GM19099 (cell line): ENCODE data around the gene NFATC3.

Experiments
- POLR2A ChIP-seq: IDR thresholded peaks from 3 replicates; pipeline ENCODE4 v1.6.1; 2011; ENCODE audit warnings: low read depth; ENCODE audit not compliant: insufficient read length; ENCODE audit errors: extremely low read depth

Gene NFATC3

DNA sequence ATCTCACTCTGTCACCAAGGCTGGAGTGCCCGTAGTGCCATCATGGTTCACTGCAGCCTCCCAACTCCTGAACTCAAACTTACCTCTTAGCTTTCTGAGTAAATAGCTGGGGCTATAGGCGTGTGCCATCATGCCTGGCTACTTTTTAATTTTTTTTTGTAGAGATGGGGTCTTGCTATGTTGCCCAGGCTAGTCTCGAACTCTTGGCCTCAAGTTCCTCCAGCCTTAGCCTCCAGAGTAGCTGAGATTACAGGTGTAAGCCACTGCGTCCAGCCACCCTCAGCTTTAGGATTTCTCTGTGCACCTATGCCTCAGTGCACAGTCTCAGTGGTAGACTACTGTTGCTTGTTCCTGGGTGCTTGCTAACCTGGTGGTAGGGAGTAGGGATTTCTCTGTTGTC, 184.6 kb downstream of the NFATC3 start:
- TF ChIP-seq POLR2A, result no peak

DNA sequence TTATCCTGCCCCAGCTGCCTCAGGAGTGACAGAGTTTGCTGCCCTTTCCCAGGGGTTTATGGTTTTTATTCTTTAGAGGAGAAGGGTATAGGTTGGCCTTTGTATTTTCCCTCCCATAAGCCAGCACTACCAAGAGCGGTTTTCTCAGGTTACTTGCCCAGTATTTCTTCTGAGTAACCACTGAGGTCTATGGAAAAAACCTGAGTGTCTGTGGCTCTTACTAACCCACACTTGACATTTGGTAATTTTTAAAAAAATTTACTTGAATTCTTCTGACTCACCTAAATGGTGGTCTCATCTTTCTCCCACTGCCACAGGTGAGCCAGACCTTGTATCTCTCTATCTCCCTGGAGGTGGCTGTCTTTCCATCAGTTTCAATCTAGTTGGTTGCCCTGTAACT, 185.2 kb downstream of the NFATC3 start:
- no peak for TF ChIP-seq POLR2A

DNA sequence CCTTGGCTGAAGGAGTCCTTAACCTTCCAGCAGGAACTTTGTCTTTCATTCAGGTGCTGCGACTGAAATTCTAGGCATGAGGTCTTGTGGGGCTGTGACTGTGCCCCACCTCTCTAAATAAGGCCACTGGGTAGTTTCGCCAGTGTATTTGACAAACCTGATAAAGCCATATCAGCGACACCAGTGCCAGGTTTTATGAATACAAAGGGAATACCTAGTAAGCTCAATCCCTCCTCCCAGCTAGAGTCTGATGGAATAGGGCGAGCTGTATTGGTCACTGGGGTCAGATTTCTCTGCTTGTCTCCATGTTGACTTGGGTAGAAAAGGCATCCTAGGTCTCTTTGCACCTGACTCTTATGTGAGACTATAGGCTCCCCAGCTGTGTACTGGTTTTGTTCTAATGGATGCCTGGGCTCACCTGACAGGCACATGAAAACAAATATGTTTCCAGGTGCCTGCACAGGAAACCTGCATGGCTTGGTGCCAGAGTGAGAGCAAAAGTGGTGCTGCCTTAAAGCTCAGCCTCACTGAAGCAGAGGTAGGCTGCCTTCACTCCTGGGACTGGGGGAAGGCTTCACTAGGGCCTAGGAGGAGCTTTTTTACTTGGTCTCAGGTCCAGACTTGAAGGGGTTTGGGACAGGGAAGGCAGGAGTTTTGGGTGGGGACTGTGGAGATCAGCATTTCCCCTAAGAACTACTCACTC, 187.5 kb downstream of the NFATC3 start:
- TF ChIP-seq POLR2A, result no peak

DNA sequence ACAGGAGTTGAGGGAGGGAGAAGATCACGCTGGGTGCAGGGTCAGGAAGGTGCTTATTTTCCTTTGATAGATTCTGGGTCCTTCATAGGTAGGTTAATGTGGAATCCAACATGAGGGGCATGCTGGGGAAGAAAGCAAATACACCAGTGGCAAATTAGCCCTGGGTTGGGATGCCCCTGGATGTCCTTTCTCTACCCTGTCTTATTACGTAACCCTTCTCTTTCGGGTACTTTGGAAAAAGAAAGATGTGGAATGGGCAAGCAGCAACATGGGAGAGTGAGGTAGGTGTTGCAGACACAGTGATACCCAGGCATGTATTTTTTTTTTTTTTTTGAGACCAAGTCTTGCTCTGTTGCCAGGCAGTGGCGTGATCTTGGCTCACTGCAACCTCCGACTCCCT, 188.3 kb downstream of the NFATC3 start:
- no peak for TF ChIP-seq POLR2A

DNA sequence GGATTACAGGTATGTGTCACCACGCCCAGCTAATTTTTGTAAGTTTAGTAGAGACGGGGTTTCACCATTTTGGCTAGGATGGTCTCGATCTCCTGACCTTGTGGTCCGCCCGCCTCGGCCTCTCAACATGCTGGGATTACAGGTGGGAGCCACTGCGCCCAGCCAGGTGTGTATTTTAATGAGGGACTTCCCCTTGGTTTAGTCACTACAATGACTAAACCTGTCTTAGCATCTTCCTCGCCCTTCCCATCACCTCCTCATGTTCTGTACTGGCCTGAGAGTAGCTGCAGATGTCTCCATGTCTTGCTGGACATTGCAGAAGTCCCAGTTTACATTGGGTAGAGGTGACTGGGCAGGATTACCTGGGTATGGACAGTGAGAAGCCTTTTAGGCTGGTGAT, 188.7 kb downstream of the NFATC3 start:
- no peak for TF ChIP-seq POLR2A

DNA sequence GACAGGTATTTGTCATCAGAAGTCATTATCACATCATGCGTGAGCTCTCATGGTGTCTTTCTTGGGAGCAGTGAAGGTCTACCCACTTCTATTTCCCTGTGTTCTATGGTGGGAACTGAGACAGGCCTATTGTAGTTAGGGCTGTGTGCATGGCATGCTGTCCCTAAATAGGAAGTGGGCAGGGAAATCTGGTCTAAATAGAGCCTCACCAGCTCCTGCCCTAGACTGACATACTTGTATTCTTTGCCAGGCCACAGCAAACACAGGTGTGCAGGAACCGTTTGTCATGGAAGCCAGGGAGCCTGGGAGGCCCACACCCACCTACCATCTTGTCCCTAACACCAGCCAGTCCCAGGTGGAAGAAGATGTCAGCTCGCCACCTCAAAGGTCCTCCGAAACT, 189.3 kb downstream of the NFATC3 start:
- no peak for TF ChIP-seq POLR2A

DNA sequence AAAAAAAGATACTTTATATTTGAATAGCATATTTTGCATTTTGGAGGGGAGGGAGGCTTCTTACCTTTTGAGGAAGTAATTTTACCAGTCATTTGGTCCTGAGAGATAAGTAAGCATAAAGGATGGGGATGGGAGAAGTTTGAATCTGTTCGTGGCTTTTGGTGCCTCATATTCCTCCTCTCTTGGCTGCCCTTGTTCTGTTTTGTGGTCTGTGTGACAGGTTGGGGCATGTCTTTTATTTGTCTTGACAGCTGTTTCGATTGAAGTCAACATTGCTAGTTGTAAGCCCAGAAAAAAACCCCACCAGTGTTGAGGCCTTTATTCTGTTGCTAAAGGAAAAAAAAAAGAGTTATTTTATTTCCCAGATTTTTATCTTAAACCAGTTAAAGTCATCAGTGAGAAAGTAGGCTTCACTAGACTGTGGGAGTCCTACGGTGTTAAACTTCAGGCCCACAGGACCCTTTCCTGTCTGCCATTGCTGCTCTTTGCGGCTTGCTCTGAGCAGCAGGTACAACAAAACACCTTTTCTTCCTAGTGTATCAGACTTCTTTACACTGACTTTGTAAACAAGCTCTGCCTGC, 190.5 kb downstream of the NFATC3 start:
- TF ChIP-seq POLR2A, result no peak

DNA sequence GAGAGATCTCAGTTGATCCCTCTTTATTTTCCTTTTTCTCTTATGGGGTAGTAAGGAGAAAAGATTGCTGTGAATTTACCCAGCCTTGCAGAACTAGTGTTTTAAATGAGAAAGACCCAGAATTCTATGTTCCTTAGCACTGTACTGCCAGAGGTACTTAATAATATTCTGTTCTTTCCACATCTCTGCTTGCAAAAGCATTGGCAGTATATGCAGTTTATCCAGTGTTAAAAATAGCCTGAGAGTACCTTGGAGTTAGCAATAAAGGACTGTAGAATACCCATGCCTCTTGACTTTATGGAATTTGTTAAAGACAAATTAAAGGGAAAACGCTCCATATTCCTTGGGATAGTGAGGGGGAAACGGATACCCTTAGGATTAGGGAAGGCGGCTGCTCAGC, 191.1 kb downstream of the NFATC3 start:
- TF ChIP-seq POLR2A, result no peak
